ENCODE data around the gene SRRM2.
A peak's percentile ranks its signal among the peaks of the same experiment; 100 is the strongest.
"Not testable (repeated sequence)": the region's sequence is repeated elsewhere in the genome, so short reads cannot be mapped to it uniquely, and the experiment has no call there.

The SRRM2 gene

DNA sequence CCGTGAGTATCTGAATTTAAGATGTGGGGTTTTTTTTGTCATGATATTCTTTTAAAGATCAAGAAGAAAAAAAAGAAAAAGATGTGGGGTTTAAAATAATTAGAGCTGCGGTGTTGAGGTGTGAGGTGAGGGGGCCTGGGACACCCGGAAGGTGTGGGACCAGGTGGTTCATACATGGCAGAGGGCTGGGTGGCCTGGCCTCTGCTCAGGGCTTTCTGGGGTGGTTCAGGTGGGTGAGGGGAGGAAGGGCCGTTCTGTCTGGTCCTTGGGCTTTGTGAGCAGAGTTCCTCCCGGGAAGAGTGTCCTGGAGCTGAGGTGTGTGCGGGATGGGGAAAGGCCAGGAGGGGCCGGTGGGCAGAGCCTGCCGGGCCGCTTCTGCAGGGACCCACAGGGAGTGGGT lies 37.4 kb upstream of the SRRM2 start:
- DNase-seq (ENCODE audit: low spot score): no peak

DNA sequence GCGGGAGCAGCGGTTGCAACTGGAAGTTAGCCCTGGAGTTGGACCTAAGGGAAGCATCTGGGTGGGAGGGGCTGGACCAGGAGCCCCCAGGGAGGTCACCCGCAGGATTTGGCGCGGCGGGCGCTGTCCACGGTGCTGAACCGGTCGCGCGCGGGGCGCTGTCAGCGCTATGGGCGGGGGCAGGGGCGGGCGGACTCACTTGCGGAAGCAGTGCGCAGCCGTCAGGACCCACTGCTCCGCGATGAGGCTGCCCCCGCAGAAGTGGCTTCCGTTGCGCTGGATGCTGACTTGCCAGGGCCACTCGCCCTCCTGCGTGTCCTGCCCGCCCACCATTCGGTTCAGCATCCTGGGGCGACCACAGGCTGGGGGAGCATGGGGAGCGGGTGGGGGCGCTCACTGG lies 36.9 kb upstream of the SRRM2 start:
- peak; percentile 82 for DNase-seq (ENCODE audit: low spot score)

DNA sequence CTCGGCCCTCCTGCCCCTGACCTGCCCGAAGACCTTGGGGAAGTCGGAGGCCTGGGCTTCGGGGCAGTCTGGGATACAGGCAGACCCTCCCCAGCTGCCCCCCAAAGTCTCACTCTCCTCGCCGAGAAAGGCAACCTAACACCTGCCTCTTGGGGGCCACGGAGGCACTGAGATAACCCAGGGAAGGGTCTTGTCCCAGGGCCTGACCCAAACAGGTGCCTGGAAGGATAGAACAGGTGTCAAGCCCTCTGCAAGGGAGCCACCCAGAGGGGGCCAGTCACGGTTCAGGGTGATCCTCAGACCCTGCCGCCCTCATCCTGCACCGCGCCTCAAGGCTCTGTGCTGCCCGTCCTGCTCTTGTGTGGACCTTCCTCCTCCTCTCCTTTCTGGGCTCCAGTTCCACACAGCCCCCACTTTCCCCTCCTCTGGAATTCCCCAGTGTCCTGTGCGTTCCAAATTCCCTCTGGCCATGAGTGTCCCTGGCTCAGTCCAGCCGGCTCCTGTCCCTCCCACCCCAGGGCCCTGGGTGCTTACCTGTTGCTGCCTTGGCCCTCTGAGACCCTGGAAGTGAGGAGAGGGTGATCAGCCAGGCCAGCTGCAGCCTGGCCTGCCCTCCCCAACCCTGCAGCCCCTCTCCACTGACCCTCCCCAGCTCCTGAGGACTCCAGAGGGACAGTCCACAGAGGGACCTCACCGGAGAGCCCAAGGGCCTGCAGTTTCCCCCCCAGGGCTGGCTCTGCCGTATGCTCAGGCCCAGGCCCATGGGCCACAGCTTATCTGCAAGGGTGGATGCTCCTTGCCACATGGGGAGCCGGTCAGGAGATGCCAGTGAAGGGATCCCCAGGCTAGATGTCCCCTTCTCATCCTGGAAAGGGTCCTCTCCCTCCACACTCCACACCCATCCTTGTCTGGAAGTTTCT lies 36.2 kb upstream of the SRRM2 start:
- no peak for DNase-seq (ENCODE audit: low spot score)

DNA sequence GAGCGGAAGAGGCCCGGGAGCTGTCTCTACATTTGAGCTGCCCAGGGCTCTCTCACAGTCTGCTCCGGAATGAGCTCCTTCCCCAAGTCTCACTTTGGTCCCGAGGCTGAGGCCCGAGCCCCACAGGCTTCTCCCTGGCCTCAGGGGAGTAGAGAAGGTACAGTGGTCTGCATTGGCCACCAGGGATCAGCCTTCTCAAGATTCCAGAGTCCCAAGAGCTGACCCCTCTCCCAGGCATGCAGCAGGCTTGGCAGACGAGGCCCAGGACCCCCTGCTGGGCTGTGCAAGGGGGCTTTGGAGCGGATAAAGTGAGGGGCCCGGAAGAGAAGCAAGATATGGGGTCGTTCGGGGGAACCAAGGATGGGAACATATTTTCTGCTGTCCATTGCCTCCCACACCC lies 35.5 kb upstream of the SRRM2 start:
- DNase-seq (ENCODE audit: low spot score): no peak

DNA sequence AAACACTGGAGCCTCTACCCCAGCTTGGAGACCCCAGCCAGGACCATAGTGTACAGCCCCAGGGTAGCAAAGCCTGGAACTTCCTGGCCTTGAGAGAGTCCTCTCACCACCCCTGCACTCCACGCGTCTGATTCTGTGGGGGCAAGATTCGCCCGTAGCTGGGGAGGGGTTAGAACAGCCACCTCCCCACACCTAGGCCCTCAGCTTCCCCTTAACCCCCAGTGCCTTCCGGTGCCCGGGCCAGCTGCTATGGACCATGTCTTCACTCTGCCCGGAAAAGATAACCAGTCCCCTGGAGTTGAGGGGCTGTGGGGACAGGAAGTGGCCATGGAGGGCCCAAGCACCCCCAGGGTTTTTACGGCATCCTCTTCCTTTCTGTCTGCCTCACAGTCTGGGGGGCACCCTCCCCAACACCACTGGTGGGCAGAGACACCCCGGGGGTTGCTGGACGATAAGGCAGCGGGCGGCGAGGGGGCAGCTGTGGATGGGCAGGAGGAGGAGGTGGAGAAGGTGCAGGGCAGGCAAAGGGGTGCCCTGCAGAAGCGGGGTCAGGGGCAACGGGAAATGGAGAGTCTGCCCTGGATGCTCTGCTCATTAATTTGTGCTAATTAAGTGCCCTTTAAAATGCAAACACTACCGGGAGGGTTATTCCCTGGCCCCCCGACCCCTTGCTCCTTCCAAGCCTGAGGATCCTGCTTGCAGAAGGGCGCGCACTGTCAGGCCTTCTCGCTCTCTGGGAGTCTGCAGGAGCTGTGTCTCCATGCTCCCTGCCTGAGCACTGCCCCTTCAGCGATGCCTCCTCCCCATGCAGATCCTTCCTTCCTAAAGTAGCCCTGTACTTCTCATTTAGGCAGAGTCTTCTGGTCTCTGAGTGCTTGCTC lies 34.8 kb upstream of the SRRM2 start:
- no peak for DNase-seq (ENCODE audit: low spot score)

DNA sequence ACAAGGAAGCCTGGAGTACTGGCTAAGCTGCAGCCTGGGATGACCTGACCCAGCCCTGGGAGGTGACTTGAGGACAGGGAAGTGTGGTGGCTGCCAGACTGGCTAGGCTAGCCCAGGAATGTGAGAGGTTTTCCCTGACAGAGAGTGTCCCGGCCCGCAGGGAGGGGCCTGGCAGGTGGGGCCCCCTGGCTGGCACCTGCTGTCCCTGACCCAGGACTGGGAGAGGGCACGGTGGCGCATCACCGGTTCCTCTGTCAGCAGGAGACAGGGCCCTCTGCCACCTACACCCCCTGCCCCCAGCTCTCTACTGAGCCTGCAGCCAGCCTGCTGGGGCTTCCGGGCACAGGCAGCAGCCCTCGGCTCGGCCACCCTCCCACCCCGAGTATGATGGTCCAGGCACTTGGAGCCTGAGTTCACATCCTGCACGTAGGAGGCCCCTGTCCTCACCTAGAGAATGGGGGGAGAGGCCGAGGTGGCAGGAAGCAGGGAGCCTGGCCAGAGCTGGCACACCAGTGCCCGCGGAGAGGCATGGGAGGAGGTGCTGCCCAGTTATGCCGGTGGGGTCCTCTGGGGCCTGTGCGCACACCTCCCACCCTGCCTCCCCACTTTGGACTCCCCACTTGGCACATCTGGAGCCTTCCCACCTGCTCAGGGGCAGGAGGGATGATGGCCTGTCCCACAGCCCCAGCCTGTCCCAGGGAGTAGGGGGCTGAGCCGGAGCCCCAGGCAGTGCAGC lies 32.9 kb upstream of the SRRM2 start:
- DNase-seq (ENCODE audit: low spot score): no peak

DNA sequence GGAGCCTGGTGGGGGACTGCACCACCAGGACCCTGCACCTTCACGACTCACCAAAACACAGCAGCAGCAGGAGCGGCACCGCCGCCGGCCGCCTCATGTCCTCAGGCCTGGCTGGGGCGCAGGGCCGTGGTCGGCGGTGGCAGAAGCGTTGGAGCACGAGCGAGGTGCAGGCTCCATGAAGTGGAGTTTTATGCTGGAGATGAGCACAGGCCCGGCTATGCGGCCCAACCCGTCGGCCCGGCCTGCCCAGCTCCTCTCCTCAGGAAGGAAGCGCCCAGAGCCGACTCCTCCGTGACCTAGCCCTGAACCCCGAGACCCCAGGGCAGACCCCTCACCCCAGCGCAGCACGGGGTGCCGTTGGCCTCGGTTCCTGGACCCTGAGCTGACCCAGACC lies 32.4 kb upstream of the SRRM2 start, which contains the start of gene PRSS27:
Gene PRSS27 (minus strand): TSS at position 161 of the 394 bp plus-strand sequence. CDS start 64 bp downstream, at position 97.
- no peak for DNase-seq (ENCODE audit: low spot score)

DNA sequence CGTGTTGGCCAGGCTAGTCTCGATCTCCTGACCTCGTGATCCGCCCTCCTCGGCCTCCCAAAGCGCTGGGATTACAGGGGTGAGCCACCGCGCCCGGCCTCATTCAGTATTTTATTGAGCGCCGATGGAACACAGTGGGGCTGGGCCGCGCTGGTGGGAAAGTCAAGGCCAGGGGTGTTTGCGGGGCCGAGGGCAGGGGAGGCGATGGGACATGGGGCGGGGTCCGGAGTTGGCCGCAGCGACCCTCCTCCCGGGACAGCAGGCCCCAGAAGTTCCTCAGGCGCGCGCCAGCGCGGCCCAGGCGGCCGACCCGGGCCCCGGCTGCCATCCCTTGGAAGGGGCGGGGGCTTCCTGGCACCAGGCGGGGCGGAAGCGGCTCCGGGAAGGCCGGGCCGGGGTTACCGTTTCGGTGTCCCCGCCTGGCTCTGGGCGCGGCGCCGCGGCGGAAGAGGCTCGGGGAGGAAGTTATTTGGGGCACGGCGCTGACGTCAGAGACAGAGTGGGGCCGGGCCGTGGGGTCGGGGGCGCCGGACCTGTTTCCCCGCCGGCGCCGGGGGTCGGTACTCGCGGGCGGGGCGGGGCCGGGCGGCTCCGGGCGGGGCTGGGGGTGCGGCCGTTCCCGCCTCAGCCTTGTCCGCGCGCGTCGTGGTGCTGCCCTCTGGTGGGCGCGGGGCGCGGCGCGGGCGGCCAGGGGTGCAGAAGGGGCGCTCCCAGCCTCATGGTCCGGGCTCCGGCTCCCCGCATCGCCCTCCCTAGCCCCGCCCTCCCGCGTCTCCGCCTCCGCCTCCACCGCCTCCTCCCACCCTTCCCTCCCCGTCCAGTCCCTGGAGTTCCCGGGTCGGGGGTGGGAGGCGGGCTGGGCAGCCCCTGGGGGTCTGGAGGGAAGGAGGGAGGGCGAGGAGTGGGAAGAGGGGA lies 31.5 kb upstream of the SRRM2 start:
- peak; percentile 93 for DNase-seq (ENCODE audit: low spot score)

DNA sequence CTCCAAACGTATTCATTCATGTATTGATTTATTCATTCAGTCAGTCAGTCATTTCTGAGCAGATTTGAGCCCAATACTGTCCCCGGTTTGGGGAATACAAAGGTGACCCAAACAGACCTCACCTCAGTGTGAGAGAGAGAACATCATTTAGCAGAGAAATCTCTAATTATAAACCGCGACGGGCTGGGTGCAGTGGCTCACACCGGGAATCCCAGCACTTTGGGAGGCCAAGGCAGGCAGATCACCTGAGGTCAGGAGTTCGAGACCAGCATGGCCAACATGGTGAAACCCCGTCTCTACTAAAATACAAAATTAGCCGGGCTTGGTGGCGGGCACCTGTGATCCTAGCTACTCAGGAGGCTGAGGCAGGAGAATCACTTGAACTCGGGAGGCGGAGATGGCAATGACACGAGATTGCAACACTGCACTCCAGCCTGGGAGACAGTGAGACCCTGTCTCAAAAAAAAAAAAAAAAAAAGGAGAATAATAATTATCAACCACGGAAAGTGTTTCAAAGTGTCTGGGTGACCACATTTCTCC lies 30.7 kb upstream of the SRRM2 start:
- DNase-seq (ENCODE audit: low spot score): not testable (repeated sequence)

DNA sequence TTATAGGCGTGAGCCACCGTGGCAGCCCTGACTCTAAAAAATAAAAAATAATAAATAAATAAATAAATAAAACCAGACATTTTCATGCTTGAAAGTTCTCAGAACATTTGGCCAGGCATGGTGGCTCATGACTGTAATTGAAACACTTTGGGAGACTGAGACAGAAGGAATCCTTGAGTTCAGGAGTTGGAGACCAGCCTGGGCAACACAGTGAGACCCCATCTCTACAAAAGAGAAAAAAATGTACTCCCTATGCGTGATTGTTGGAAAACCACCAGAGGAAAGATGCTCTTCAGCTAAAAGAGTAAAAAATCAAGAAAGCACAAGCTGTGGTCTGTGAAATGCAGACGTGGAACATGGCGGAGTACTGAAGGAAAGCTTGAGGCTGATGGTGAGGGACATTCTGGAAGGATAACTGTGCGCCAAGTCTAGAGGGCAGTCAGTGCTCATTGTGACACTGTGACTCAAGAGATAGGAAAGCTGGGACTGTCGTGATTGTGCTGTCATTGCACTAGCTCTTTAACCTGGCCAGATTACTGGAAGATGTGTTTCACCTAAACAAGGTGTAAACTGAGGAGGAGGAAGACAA lies 28.3 kb upstream of the SRRM2 start:
- DNase-seq (ENCODE audit: low spot score): no peak

DNA sequence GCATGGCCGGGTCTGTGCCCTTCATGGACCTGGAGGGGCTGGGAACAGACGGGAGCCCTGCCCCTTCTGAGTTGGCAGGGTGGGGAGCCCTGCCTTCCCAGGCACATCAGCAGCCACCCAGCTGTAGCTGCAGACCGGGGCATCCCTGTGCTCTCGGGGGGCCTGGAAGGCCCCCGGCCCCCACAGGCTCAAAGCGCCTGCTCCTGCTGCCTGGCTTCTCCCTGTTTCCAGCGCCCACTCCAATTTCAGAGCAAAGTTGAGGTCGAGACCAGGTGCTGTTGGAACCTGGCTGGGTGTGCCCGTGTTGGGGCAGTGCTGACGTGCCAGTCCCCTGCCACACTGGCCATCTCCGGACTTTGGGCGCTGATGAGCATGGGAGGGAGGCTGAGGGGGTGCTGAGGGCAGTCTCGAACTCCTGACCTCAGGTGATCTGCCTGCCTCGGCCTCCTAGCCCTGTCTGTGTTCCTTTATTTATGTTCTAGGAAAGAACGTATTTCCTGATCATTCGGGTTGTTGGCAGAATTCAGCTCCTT lies 27.6 kb upstream of the SRRM2 start:
- DNase-seq (ENCODE audit: low spot score): no peak

DNA sequence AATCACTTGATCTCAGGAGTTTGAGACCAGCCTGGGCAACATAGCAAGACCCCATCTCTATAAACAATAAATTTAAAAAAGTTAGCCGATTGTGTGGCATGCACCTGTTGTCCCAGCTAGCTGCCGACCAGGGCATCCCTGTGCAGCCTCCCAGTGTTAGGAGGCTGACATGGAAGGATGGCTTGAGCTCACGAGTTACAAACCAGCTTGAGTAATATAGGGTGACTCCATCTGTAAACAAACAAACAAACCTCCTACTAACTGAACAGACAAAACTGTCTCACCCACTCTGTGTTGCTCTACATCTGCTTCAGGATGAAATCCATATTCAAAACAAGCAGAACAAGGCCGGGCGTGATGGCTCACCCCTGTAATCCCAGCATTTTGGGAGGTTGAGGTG lies 25.5 kb upstream of the SRRM2 start:
- no peak for DNase-seq (ENCODE audit: low spot score)

DNA sequence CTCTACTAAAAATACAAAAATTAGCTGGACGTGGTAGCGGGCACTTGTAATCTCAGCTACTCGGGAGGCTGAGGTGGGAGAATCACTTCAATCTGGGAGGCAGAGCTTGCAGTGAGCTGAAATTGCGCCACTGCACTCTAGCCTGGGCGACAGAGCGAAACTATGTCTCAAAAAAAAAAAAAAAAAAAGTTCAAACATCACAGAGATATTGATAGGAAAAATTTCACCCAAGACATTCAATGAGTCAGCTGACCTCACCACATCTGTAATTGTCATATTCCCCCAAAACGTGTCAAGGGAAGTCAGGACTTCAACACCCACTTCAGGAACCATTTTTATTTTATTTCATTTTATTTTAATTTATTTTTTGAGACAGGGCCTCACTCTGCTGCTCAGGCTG lies 24.4 kb upstream of the SRRM2 start:
- DNase-seq (ENCODE audit: low spot score): no peak

DNA sequence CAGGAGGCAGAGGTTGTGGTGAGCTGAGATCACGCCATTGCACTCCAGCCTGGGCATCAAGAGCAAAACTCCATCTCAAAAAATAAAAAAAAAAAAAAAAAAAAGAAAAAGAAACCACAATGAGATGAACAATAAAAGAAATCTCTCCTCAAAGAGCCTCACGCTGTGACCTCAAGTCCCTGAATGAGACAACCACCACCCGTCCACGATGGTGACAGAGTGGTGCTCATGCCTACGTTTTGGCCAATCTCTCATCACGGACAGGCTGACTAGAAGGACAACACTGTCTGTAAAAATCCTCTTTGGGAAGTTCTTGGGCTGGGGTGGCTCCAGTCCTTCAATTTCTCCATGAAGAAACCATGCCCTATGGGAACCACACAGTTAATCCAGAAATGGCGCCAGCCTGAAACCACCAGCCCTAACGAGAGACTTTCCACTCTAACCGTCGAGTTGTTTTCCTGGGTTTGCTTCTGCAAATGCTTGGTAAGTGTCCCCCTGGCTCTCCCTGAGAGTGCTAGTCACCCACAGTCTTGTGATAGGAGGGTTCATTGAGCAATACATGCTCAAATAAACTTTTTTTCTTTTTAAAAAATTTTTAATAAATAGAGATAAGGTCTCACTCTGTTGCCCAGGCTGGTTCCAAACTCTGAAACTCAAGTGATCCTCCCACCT lies 17.5 kb upstream of the SRRM2 start:
- DNase-seq (ENCODE audit: low spot score): no peak

DNA sequence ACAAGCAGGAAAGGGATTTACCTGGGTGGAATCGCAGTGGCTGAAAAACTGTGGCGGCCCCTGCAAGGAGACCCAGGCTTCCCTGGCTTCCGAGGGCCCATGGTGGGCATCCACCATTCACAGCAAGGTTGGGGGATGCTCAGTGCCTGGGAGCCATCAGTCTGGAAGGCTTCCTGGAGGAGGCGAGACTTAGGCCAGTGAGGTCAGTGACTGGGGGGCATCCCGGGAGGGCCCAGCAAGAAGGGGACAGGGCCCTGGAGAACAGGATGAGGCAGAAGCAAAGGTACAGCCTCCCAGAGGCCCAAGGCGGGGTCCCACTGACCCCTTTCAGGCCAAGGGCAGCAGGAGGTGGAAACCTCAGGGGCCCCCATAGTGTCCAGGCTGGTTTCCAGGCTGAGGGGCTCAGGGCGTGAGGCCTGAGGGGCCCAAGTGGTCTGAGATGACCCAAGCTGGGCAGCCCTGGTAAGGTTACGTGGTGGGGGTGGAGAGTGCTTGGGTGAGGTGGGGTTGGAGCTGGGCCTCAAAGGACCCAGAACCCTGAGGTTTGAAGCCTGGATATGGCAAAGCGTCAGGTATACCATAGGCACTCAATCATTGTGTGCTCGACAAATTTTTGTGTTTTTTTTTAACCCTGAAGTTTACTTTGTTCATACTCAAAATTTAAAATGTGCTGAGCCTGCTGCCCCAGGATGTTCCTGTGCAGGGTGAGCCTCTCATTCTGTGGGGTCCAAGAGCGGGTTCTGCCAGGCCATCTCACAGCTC lies 15.8 kb upstream of the SRRM2 start:
- DNase-seq (ENCODE audit: low spot score): no peak

DNA sequence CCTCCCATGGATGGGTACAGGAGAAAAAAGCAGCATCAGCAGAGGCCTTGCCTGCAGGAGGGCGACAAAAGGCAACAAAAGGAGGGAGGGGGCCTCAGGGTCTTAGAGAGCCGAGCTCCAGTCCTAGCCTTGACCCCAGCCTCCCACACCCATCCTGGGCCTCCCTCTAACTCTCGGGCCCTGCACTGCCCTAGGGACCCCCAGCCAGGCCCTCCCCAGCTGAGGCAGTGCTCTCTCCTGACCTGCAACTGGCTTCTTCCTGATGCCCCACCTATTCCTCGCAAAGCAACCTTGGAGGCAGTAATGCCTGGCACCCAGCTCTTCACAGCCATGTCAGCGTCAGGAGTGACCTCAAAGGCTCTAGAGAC lies 15.2 kb upstream of the SRRM2 start:
- no peak for DNase-seq (ENCODE audit: low spot score)

DNA sequence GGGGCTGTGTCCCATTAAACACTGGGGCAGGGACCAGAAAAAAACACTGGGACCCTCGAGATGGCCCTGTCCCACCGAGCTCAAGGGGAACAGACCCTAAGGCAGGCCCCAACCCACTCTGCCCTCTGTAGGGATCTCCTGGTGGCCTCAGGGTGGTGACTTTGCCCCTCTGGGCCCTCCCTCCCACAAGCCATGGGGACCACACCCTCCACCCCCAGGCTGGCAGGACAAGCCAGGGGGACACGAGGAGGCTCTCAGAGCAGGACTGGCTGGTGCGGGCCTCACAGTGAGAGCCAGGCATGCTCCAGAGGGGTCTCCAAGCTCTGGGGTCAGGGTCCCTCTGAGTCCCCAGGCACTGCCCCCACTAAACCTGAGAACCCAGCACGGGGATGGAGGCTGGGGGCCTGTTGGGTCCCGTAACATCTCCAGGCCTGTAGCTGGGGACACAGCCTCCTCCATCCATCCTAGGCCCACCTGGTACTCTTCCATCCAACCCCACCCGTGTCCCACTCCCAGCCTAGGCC lies 14.5 kb upstream of the SRRM2 start:
- DNase-seq (ENCODE audit: low spot score): no peak

DNA sequence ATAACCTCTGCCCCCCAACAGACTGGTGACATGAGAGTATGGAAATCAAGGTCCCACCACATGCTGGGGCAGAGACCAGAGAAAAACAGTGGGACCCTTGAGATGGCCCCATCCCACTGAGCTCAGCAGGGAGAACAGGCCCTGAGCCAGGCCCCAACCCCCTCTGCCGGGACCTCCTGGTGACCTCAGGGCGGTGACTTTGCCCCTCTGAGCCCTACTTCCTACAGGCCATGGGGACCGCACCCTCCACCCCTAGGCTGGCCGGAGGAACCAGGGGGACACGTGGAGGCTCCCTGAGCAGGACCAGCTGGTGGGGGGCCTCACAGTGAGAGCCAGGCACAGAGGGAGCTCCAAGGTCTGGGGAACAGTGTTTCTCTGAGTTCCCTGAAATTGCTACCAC lies 13.8 kb upstream of the SRRM2 start:
- no peak for DNase-seq (ENCODE audit: low spot score)

All from ecto neural progenitor cell (in vitro differentiated cells).